Astrocyte (in vitro differentiated cells and primary cell): ENCODE measurements around the gene APBA2. TPM values are rescaled to one million over a fixed set of nuclear protein-coding genes. Genes with fewer than 3 reads are reported as not detected.
A peak's percentile ranks its signal among the peaks of the same experiment; 100 is the strongest.

Experiments used
- DNase-seq: peaks from one replicate; pipeline ENCODE4 v3.0.0-alpha.2; 2010; ENCODE audit warnings: low read depth
- FAIRE-seq: peaks from 2 replicates; lab custom pipeline; 2011; peaks lifted over from hg19 to GRCh38; lab: Jason Lieb, UNC
- H2AFZ ChIP-seq: 2 replicates; pipeline ENCODE4 v1.6.0; 2012; ENCODE audit warnings: low read depth, low read length, inconsistent platforms
- H3K27ac ChIP-seq: 2 replicates; pipeline ENCODE4 v1.5.1; 2011; ENCODE audit warnings: low read depth, low read length, inconsistent platforms
- H3K27me3 ChIP-seq: 2 replicates; pipeline ENCODE4 v1.6.0; 2011; ENCODE audit warnings: low read length, inconsistent platforms; ENCODE audit not compliant: insufficient read depth
- H3K36me3 ChIP-seq: 2 replicates; pipeline ENCODE4 v1.5.1; 2011; ENCODE audit warnings: low read length, inconsistent platforms; ENCODE audit not compliant: insufficient read depth
- H3K4me1 ChIP-seq: 2 replicates; pipeline ENCODE4 v1.5.1; 2011; ENCODE audit warnings: low read length, inconsistent platforms; ENCODE audit not compliant: insufficient read depth
- H3K4me2 ChIP-seq: 2 replicates; pipeline ENCODE4 v1.6.0; 2012; ENCODE audit warnings: low read length, inconsistent platforms
- H3K4me3 ChIP-seq: 2 replicates; pipeline ENCODE4 v1.5.1; 2011; ENCODE audit warnings: low read depth, mild to moderate bottlenecking, low read length, inconsistent platforms; ENCODE audit not compliant: insufficient read depth
- H3K79me2 ChIP-seq: 2 replicates; pipeline ENCODE4 v1.6.0; 2012; ENCODE audit warnings: mild to moderate bottlenecking, low read length, inconsistent platforms; ENCODE audit not compliant: insufficient read depth
- H3K9ac ChIP-seq: 2 replicates; pipeline ENCODE4 v1.6.0; 2012; ENCODE audit warnings: mild to moderate bottlenecking, low read length, inconsistent platforms
- H3K9me3 ChIP-seq: 2 replicates; pipeline ENCODE4 v1.5.1; 2012; ENCODE audit warnings: low read depth, mild to moderate bottlenecking, low read length, inconsistent platforms; ENCODE audit not compliant: insufficient read depth
- H4K20me1 ChIP-seq: 2 replicates; pipeline ENCODE4 v1.6.0; 2012; ENCODE audit warnings: low read length, inconsistent platforms; ENCODE audit not compliant: insufficient read depth
- H3K27ac Mint-ChIP-seq: one replicate; pipeline ENCODE4 v1.8.0; 2021; ENCODE audit warnings: mild to moderate bottlenecking, mixed read lengths; ENCODE audit not compliant: unreplicated experiment
- H3K27me3 Mint-ChIP-seq: one replicate; pipeline ENCODE4 v1.8.0; 2021; ENCODE audit warnings: low read depth, mixed read lengths; ENCODE audit not compliant: unreplicated experiment
- H3K36me3 Mint-ChIP-seq: one replicate; pipeline ENCODE4 v1.8.0; 2021; ENCODE audit warnings: low read depth, mixed read lengths; ENCODE audit not compliant: unreplicated experiment
- H3K4me1 Mint-ChIP-seq: one replicate; pipeline ENCODE4 v1.8.0; 2021; ENCODE audit warnings: low read depth, mixed read lengths; ENCODE audit not compliant: unreplicated experiment
- H3K4me3 Mint-ChIP-seq: one replicate; pipeline ENCODE4 v1.8.0; 2021; ENCODE audit warnings: mild to moderate bottlenecking, moderate library complexity, mixed read lengths; ENCODE audit not compliant: unreplicated experiment
- H3K9me3 Mint-ChIP-seq: one replicate; pipeline ENCODE4 v1.8.0; 2021; ENCODE audit warnings: mild to moderate bottlenecking, mixed read lengths; ENCODE audit not compliant: unreplicated experiment
- CTCF ChIP-seq: IDR thresholded peaks from 2 replicates; pipeline ENCODE4 v1.5.1; 2011; ENCODE audit warnings: low read depth, mild to moderate bottlenecking, inconsistent platforms, low read length, moderate library complexity; ENCODE audit not compliant: insufficient read depth
- EZH2 ChIP-seq: IDR thresholded peaks from 2 replicates; pipeline ENCODE4 v1.6.1; 2012; ENCODE audit warnings: mild to moderate bottlenecking, low read length, inconsistent platforms; ENCODE audit not compliant: insufficient read depth
- total RNA-seq: library from RNA; stranded (reverse); gene quantifications from 2 replicates; pipeline ENCODE4 v1.2.1, GENCODE V29; 2021

Gene APBA2
- total RNA-seq, 1 donor from 2014 or later = 15.2 TPM

DNA sequence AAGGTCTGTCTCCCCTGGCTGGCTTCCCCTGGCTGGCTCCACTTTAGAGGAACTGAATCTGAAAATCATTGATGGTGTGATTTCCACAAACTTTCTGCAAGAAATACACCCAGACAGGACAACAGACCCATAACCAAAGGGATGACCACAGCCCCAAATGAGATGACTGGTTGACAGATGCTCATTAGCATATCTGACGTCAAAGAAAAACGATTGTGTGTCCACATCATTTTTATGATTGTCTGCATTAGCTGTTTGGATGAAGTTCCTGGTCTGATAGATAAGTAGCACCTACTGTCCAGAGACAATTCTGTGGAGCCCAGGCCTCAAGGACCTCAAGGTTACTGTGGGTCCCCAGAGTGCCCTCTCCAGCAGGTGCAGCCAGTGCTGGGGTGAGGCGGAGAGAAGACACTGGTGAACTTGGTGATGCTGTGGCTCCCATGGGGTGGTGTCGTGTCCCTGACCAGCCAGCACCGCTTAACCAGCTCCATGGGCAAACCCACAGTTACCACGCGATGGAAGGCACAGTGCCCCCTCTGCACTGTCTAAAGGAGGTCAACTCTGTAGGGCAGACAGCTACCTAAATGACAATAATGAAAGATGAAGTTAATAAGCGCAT lies 256.5 kb downstream of the APBA2 start:
- no peaks in the 10 kb centered on the region for H3K27me3 ChIP-seq
- no peak for TF ChIP-seq EZH2
- no peak for TF ChIP-seq CTCF
- no peaks in the 10 kb centered on the region for H3K79me2 ChIP-seq
- no peaks in the 10 kb centered on the region for H4K20me1 ChIP-seq
- FAIRE-seq (no peak), DNase-seq (no peak)
- H2AFZ ChIP-seq = no peak overlapping the region
- Mint-ChIP-seq H3K9me3 (no peaks in the 10 kb centered on the region), H3K4me1 (peaks cover 26% of the 10 kb centered on the region), H3K36me3 (peaks cover 3% of the 10 kb centered on the region), H3K27me3 (peaks cover 6% of the 10 kb centered on the region), H3K4me3 (no peak overlapping the region), H3K27ac (peak overlapping the region; percentile 20)
- H3K4me1 ChIP-seq = peaks cover 40% of the 10 kb centered on the region
- H3K4me3 ChIP-seq = no peak overlapping the region
- H3K27ac ChIP-seq = no peak overlapping the region
- peak overlapping the region; percentile 12 for H3K4me2 ChIP-seq
- no peaks in the 10 kb centered on the region for H3K9me3 ChIP-seq
- H3K9ac ChIP-seq = no peak overlapping the region
- no peaks in the 10 kb centered on the region for H3K36me3 ChIP-seq

DNA sequence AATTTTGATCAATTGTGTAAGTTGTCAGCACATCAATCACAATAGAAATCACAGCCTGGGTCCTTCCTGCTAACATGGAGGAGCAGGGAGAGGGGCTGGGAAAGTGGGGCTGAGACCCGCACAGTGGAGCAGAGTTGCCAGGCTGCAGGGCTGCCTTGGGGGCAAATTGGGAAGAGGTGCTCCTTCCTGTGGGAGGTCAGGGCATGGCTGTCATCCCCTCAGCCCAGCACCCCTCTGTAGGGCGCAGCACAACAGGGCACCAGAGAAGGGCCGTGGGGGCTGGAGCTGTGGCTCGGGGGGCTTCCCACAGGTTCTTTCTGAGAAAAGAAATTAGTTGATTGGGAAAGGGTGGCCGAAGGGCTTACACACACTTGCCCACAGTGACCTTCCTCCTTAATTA lies 257.5 kb downstream of the APBA2 start:
- peak overlapping the region; percentile 68 for H3K27ac Mint-ChIP-seq

DNA sequence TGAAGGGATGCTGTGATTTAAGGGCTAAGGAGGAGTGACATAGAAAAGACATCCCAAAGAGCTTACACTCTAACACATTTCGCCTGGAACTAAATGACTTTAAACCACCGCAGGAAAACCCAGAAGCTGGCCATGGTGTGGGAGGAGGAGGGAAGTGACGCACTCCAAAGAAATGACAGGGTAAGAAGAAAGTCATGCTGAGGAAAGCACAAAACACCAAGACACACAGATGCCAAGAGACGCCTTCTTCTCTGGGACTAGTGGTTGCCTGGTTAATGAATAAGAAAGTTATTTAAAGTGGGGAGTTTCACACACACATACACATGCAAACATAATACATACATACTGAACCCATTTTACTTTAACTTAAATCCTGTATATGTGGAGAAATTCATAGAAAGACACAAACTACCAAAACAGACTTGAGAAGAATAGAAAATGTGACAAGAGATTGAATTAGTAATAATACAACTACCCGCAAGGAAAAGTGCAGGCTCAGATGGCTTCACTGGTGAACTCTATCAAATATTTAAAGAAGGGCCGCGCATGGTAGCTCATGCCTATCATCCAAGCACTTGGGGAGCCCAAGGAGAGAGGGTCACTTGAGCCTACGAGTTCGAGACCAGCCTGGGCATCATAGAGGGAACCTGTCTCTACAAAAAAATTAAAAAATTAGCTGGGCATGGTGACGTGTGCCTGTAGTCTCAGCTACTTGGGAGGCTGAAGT lies 258.3 kb downstream of the APBA2 start:
- peak; percentile 91 for DNase-seq
- peak overlapping the region; percentile 68 for H3K27ac Mint-ChIP-seq
- no peaks in the 10 kb centered on the region for H3K27me3 Mint-ChIP-seq

More for the DNA sequence above, 257.5 kb downstream of the APBA2 start:
- Histone ChIP-seq H4K20me1 (no peaks in the 10 kb centered on the region), H3K27ac (peak overlapping the region; percentile 41), H3K9me3 (no peaks in the 10 kb centered on the region), H3K4me2 (peak overlapping the region; percentile 49), H3K79me2 (no peaks in the 10 kb centered on the region), H3K27me3 (no peaks in the 10 kb centered on the region), H3K36me3 (no peaks in the 10 kb centered on the region), H3K4me3 (no peak overlapping the region), H3K4me1 (peaks cover 40% of the 10 kb centered on the region), H3K9ac (peak overlapping the region; percentile 1), H2AFZ (peak overlapping the region; percentile 29)
- Mint-ChIP-seq H3K9me3 (no peaks in the 10 kb centered on the region), H3K27me3 (peaks cover 5% of the 10 kb centered on the region), H3K4me3 (no peak overlapping the region), H3K36me3 (peaks cover 3% of the 10 kb centered on the region), H3K4me1 (peaks cover 26% of the 10 kb centered on the region)
- DNase-seq (no peak), FAIRE-seq (no peak)
- TF ChIP-seq EZH2 = no peak

More for the DNA sequence above, 258.3 kb downstream of the APBA2 start:
- no peaks in the 10 kb centered on the region for H3K9me3 Mint-ChIP-seq
- H3K4me3 ChIP-seq = no peak overlapping the region
- H3K4me2 ChIP-seq = peak overlapping the region; percentile 49
- H3K36me3 ChIP-seq = no peaks in the 10 kb centered on the region
- H3K9ac ChIP-seq = peak overlapping the region; percentile 21
- no peaks in the 10 kb centered on the region for H3K36me3 Mint-ChIP-seq
- H3K27me3 ChIP-seq = no peaks in the 10 kb centered on the region
- H3K79me2 ChIP-seq = no peaks in the 10 kb centered on the region
- TF ChIP-seq CTCF (no peak), EZH2 (no peak)
- no peak overlapping the region for H3K4me3 Mint-ChIP-seq
- H4K20me1 ChIP-seq = no peaks in the 10 kb centered on the region
- peak overlapping the region; percentile 29 for H2AFZ ChIP-seq
- no peaks in the 10 kb centered on the region for H3K9me3 ChIP-seq
- peak; percentile 91 for FAIRE-seq
- peaks cover 26% of the 10 kb centered on the region for H3K4me1 Mint-ChIP-seq
- H3K27ac ChIP-seq = peak overlapping the region; percentile 41
- peaks cover 40% of the 10 kb centered on the region for H3K4me1 ChIP-seq
